GM12892 (cell line): ENCODE data around the gene MAP2K2.

Source experiments
- POLR2A ChIP-seq: IDR thresholded peaks from 2 replicates; pipeline ENCODE4 v1.6.1; 2011; ENCODE audit warnings: low read depth, low read length, control low read depth
- POLR2AphosphoS5 ChIP-seq: IDR thresholded peaks from 2 replicates; pipeline ENCODE4 v1.6.1; 2011; ENCODE audit warnings: low read depth, low read length, control low read depth
- TAF1 ChIP-seq: IDR thresholded peaks from 2 replicates; pipeline ENCODE4 v1.6.1; 2011; ENCODE audit warnings: low read depth, mild to moderate bottlenecking, control low read depth, low read length, borderline replicate concordance

DNA sequence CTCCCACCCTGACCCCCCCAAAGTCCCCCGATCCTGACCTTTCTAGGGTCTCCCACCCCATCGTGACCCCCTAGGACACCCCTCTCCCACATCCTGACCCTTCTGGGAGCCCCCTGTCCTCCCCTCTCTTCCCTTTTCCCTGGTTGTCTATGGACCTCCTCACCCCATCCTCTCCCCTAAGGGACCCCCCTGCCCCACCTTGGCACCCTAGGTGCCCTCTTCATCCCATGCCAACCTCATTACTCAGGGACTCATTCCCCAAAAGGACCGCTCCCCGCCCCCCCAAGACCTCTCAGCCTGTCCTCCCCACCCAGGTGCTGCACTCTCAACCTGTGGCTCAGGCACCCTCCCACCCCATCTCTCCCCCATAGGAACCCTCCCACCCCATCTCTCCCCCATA lies 2.1 kb downstream of the MAP2K2 start:
- no peak for TF ChIP-seq TAF1
- TF ChIP-seq POLR2AphosphoS5 = no peak
- TF ChIP-seq POLR2A = no peak
